ENCODE results near the gene ZCWPW1.
"Not testable (repeated sequence)": the region's sequence is repeated elsewhere in the genome, so short reads cannot be mapped to it uniquely, and the experiment has no call there.

The ZCWPW1 gene

GRCh38 chr7:100455206-100455605 lies 26.7 kb upstream of the ZCWPW1 start:
- H3K4me3 ChIP-seq (ENCODE audit: insufficient read depth, low read depth, low read length, poor library complexity, severe bottlenecking), result no peak overlapping the region
- no peak overlapping the region for H3K27ac ChIP-seq (ENCODE audit: insufficient read depth, low read length, poor library complexity, severe bottlenecking)
- no peaks in the 10 kb centered on the region for H3K36me3 ChIP-seq (ENCODE audit: control insufficient read depth, insufficient read depth, low read length)
- no peaks in the 10 kb centered on the region for H3K27me3 ChIP-seq (replicated peaks; ENCODE audit: control insufficient read depth, insufficient read depth, low read length, poor library complexity, severe bottlenecking)
- no peaks in the 10 kb centered on the region for H3K4me1 ChIP-seq (ENCODE audit: control insufficient read depth, insufficient read depth, low read length, poor library complexity, severe bottlenecking)
- DNase-seq, result no peak
- H3K9me3 ChIP-seq (ENCODE audit: control insufficient read depth, low read length), result no peaks in the 10 kb centered on the region

GRCh38 chr7:100453854-100454253 lies 25.4 kb upstream of the ZCWPW1 start:
- not testable (repeated sequence) for H3K27ac ChIP-seq (ENCODE audit: insufficient read depth, low read length, poor library complexity, severe bottlenecking); H3K9me3 ChIP-seq (ENCODE audit: control insufficient read depth, low read length); H3K36me3 ChIP-seq (ENCODE audit: control insufficient read depth, insufficient read depth, low read length); DNase-seq; H3K4me3 ChIP-seq (ENCODE audit: insufficient read depth, low read depth, low read length, poor library complexity, severe bottlenecking); H3K27me3 ChIP-seq (replicated peaks; ENCODE audit: control insufficient read depth, insufficient read depth, low read length, poor library complexity, severe bottlenecking); H3K4me1 ChIP-seq (ENCODE audit: control insufficient read depth, insufficient read depth, low read length, poor library complexity, severe bottlenecking)

- no peak for DNase-seq
- Histone ChIP-seq H3K4me3 (ENCODE audit: insufficient read depth, low read depth, low read length, poor library complexity, severe bottlenecking) (no peak overlapping the region), H3K4me1 (ENCODE audit: control insufficient read depth, insufficient read depth, low read length, poor library complexity, severe bottlenecking) (no peaks in the 10 kb centered on the region), H3K9me3 (ENCODE audit: control insufficient read depth, low read length) (no peaks in the 10 kb centered on the region), H3K27ac (ENCODE audit: insufficient read depth, low read length, poor library complexity, severe bottlenecking) (no peak overlapping the region), H3K36me3 (ENCODE audit: control insufficient read depth, insufficient read depth, low read length) (no peaks in the 10 kb centered on the region), H3K27me3 (replicated peaks; ENCODE audit: control insufficient read depth, insufficient read depth, low read length, poor library complexity, severe bottlenecking) (no peaks in the 10 kb centered on the region)
These were observed 24.0 kb upstream of the ZCWPW1 start for GRCh38 chr7:100452513-100452912.

- Histone ChIP-seq H3K4me1 (ENCODE audit: control insufficient read depth, insufficient read depth, low read length, poor library complexity, severe bottlenecking) (peaks cover 7% of the 10 kb centered on the region), H3K36me3 (ENCODE audit: control insufficient read depth, insufficient read depth, low read length) (no peaks in the 10 kb centered on the region), H3K27me3 (replicated peaks; ENCODE audit: control insufficient read depth, insufficient read depth, low read length, poor library complexity, severe bottlenecking) (no peaks in the 10 kb centered on the region), H3K27ac (ENCODE audit: insufficient read depth, low read length, poor library complexity, severe bottlenecking) (no peak overlapping the region), H3K4me3 (ENCODE audit: insufficient read depth, low read depth, low read length, poor library complexity, severe bottlenecking) (no peak overlapping the region), H3K9me3 (ENCODE audit: control insufficient read depth, low read length) (no peaks in the 10 kb centered on the region)
- no peak for DNase-seq
These were observed 20.8 kb upstream of the ZCWPW1 start for GRCh38 chr7:100449190-100449795.

GRCh38 chr7:100447363-100447762 lies 18.9 kb upstream of the ZCWPW1 start:
- H3K4me1 ChIP-seq (ENCODE audit: control insufficient read depth, insufficient read depth, low read length, poor library complexity, severe bottlenecking); H3K4me3 ChIP-seq (ENCODE audit: insufficient read depth, low read depth, low read length, poor library complexity, severe bottlenecking); DNase-seq: not testable (repeated sequence)

GRCh38 chr7:100446040-100446439 lies 17.5 kb upstream of the ZCWPW1 start:
- Histone ChIP-seq H3K27me3 (replicated peaks; ENCODE audit: control insufficient read depth, insufficient read depth, low read length, poor library complexity, severe bottlenecking) (no peaks in the 10 kb centered on the region), H3K27ac (ENCODE audit: insufficient read depth, low read length, poor library complexity, severe bottlenecking) (no peak overlapping the region), H3K4me1 (ENCODE audit: control insufficient read depth, insufficient read depth, low read length, poor library complexity, severe bottlenecking) (peaks cover 7% of the 10 kb centered on the region), H3K4me3 (ENCODE audit: insufficient read depth, low read depth, low read length, poor library complexity, severe bottlenecking) (no peak overlapping the region), H3K9me3 (ENCODE audit: control insufficient read depth, low read length) (no peaks in the 10 kb centered on the region), H3K36me3 (ENCODE audit: control insufficient read depth, insufficient read depth, low read length) (no peaks in the 10 kb centered on the region)
- no peak for DNase-seq

More at GRCh38 chr7:100447363-100447762, 18.9 kb upstream of the ZCWPW1 start:
- not testable (repeated sequence) for H3K9me3 ChIP-seq (ENCODE audit: control insufficient read depth, low read length); H3K36me3 ChIP-seq (ENCODE audit: control insufficient read depth, insufficient read depth, low read length); H3K27me3 ChIP-seq (replicated peaks; ENCODE audit: control insufficient read depth, insufficient read depth, low read length, poor library complexity, severe bottlenecking); H3K27ac ChIP-seq (ENCODE audit: insufficient read depth, low read length, poor library complexity, severe bottlenecking)

GRCh38 chr7:100444311-100445278 lies 16.1 kb upstream of the ZCWPW1 start:
- no peak for DNase-seq
- H3K27me3 ChIP-seq (replicated peaks; ENCODE audit: control insufficient read depth, insufficient read depth, low read length, poor library complexity, severe bottlenecking), result no peaks in the 10 kb centered on the region
- no peak overlapping the region for H3K4me3 ChIP-seq (ENCODE audit: insufficient read depth, low read depth, low read length, poor library complexity, severe bottlenecking)
- no peaks in the 10 kb centered on the region for H3K36me3 ChIP-seq (ENCODE audit: control insufficient read depth, insufficient read depth, low read length)
- no peaks in the 10 kb centered on the region for H3K9me3 ChIP-seq (ENCODE audit: control insufficient read depth, low read length)
- H3K4me1 ChIP-seq (ENCODE audit: control insufficient read depth, insufficient read depth, low read length, poor library complexity, severe bottlenecking), result peaks cover 7% of the 10 kb centered on the region
- no peak overlapping the region for H3K27ac ChIP-seq (ENCODE audit: insufficient read depth, low read length, poor library complexity, severe bottlenecking)

GRCh38 chr7:100443096-100443840 lies 14.8 kb upstream of the ZCWPW1 start:
- Histone ChIP-seq H3K27me3 (replicated peaks; ENCODE audit: control insufficient read depth, insufficient read depth, low read length, poor library complexity, severe bottlenecking) (no peaks in the 10 kb centered on the region), H3K4me3 (ENCODE audit: insufficient read depth, low read depth, low read length, poor library complexity, severe bottlenecking) (no peak overlapping the region), H3K27ac (ENCODE audit: insufficient read depth, low read length, poor library complexity, severe bottlenecking) (no peak overlapping the region), H3K36me3 (ENCODE audit: control insufficient read depth, insufficient read depth, low read length) (no peaks in the 10 kb centered on the region), H3K4me1 (ENCODE audit: control insufficient read depth, insufficient read depth, low read length, poor library complexity, severe bottlenecking) (peaks cover 7% of the 10 kb centered on the region), H3K9me3 (ENCODE audit: control insufficient read depth, low read length) (no peaks in the 10 kb centered on the region)
- DNase-seq, result no peak

GRCh38 chr7:100441641-100442535 lies 13.4 kb upstream of the ZCWPW1 start:
- Histone ChIP-seq H3K9me3 (ENCODE audit: control insufficient read depth, low read length) (no peaks in the 10 kb centered on the region), H3K4me1 (ENCODE audit: control insufficient read depth, insufficient read depth, low read length, poor library complexity, severe bottlenecking) (peaks cover 7% of the 10 kb centered on the region), H3K4me3 (ENCODE audit: insufficient read depth, low read depth, low read length, poor library complexity, severe bottlenecking) (no peak overlapping the region), H3K27me3 (replicated peaks; ENCODE audit: control insufficient read depth, insufficient read depth, low read length, poor library complexity, severe bottlenecking) (no peaks in the 10 kb centered on the region), H3K27ac (ENCODE audit: insufficient read depth, low read length, poor library complexity, severe bottlenecking) (no peak overlapping the region), H3K36me3 (ENCODE audit: control insufficient read depth, insufficient read depth, low read length) (no peaks in the 10 kb centered on the region)
- DNase-seq, result no peak
